Liver (tissue), 9 donors: Measurements from ENCODE around the gene CD63. TPM values are rescaled to one million over a fixed set of nuclear protein-coding genes. Genes with fewer than 3 reads are reported as not detected.

Experiments
- DNase-seq: peaks from one replicate; pipeline ENCODE4 v3.0.0-alpha.2; 2017; ENCODE audit warnings: low spot score
- H3K27ac ChIP-seq, 2 donors: one replicate each; pipeline ENCODE4 v1.7.0; 2013; ENCODE audit warnings: inconsistent platforms in 2 of 2, low read length in 2 of 2, control low read depth in 1 of 2, low read depth in 1 of 2, mild to moderate bottlenecking in 1 of 2
- H3K27me3 ChIP-seq, 4 donors: one replicate each; pipeline versions ENCODE4 v1.6.1 to v1.7.0; 2013; ENCODE audit warnings: low read length in 3 of 4, inconsistent platforms in 1 of 4, mild to moderate bottlenecking in 1 of 4, moderate library complexity in 1 of 4; ENCODE audit not compliant: control insufficient read depth in 4 of 4, insufficient read depth in 4 of 4
- H3K36me3 ChIP-seq, 4 donors: one replicate each; pipeline versions ENCODE4 v1.6.1 to v1.7.0; 2013; ENCODE audit warnings: low read length in 3 of 4, mild to moderate bottlenecking in 3 of 4, low read depth in 1 of 4, moderate library complexity in 1 of 4; ENCODE audit not compliant: control insufficient read depth in 4 of 4, insufficient read depth in 3 of 4
- H3K4me1 ChIP-seq, 4 donors: one replicate each; pipeline versions ENCODE4 v1.6.1 to v1.7.0; 2013; ENCODE audit warnings: low read length in 3 of 4, mild to moderate bottlenecking in 3 of 4, moderate library complexity in 1 of 4; ENCODE audit not compliant: control insufficient read depth in 4 of 4, insufficient read depth in 4 of 4
- H3K4me3 ChIP-seq, 3 donors: one replicate each; pipeline versions ENCODE4 v1.6.1 to v1.7.0; 2013; ENCODE audit warnings: low read length in 3 of 3, control low read depth in 1 of 3, low read depth in 1 of 3, mild to moderate bottlenecking in 1 of 3
- H3K9ac ChIP-seq, 2 donors: one replicate each; pipeline ENCODE4 v1.7.0; 2013; ENCODE audit warnings: low read length in 2 of 2, mild to moderate bottlenecking in 2 of 2, moderate library complexity in 2 of 2, control low read depth in 1 of 2, low read depth in 1 of 2
- H3K9me3 ChIP-seq, 4 donors: one replicate each; pipeline versions ENCODE4 v1.6.1 to v1.7.0; 2013; ENCODE audit warnings: low read length in 3 of 4; ENCODE audit not compliant: control insufficient read depth in 4 of 4
- CTCF ChIP-seq: fragments of 150-350 bp; IDR thresholded peaks from 2 replicates; pipeline ENCODE4 v1.5.1; 2017; ENCODE audit warnings: improper control_type of control experiment, low read depth, low read length; ENCODE audit not compliant: missing input control
- EGR1 ChIP-seq, 2 donors: IDR thresholded peaks; 2 replicates each; pipeline ENCODE4 v1.6.1; 2016 to 2018; ENCODE audit warnings: antibody characterized with exemption in 2 of 2, low read depth in 2 of 2
- FOXA1 ChIP-seq: IDR thresholded peaks from 2 replicates; pipeline ENCODE4 v1.6.1; 2016; ENCODE audit warnings: antibody characterized with exemption
- FOXA2 ChIP-seq: IDR thresholded peaks from 2 replicates; pipeline ENCODE4 v1.6.1; 2016; ENCODE audit warnings: antibody characterized with exemption
- GABPA ChIP-seq, 2 donors: IDR thresholded peaks in 1 of 2; conservative IDR thresholded peaks in 1 of 2; 2 replicates each; pipeline ENCODE4 v1.6.1; 2016; ENCODE audit warnings: antibody characterized with exemption in 2 of 2, mild to moderate bottlenecking in 1 of 2, moderate library complexity in 1 of 2
- HNF4A ChIP-seq, 2 donors: conservative IDR thresholded peaks; 2 replicates each; pipeline ENCODE4 v1.6.1; 2016; ENCODE audit warnings: antibody characterized with exemption in 2 of 2, mild to moderate bottlenecking in 2 of 2
- HNF4G ChIP-seq: IDR thresholded peaks from 2 replicates; pipeline ENCODE4 v1.6.1; 2016; ENCODE audit warnings: antibody characterized with exemption
- MAX ChIP-seq: IDR thresholded peaks from 2 replicates; pipeline ENCODE4 v1.6.1; 2016; ENCODE audit warnings: antibody characterized with exemption
- NR2F2 ChIP-seq: IDR thresholded peaks from 2 replicates; pipeline ENCODE4 v1.6.1; 2016; ENCODE audit warnings: antibody characterized with exemption
- RAD21 ChIP-seq, 2 donors: IDR thresholded peaks; 2 replicates each; pipeline ENCODE4 v1.6.1; 2016; ENCODE audit warnings: antibody characterized with exemption in 2 of 2, mild to moderate bottlenecking in 2 of 2
- RXRA ChIP-seq, 2 donors: IDR thresholded peaks; 2 replicates each; pipeline ENCODE4 v1.6.1; 2017 to 2018; ENCODE audit warnings: antibody characterized with exemption in 2 of 2, mild to moderate bottlenecking in 1 of 2
- SP1 ChIP-seq: IDR thresholded peaks from 2 replicates; pipeline ENCODE4 v1.6.1; 2018; ENCODE audit warnings: antibody characterized with exemption, mild to moderate bottlenecking
- TAF1 ChIP-seq: conservative IDR thresholded peaks from 2 replicates; pipeline ENCODE4 v1.6.1; 2016; ENCODE audit warnings: antibody characterized with exemption, mild to moderate bottlenecking
- YY1 ChIP-seq: IDR thresholded peaks from 2 replicates; pipeline ENCODE4 v1.6.1; 2016; ENCODE audit warnings: antibody characterized with exemption, mild to moderate bottlenecking
- ZBTB33 ChIP-seq: IDR thresholded peaks from 2 replicates; pipeline ENCODE4 v1.6.1; 2016; ENCODE audit warnings: antibody characterized with exemption
- WGBS: extraction: QIAGEN DNeasy Blood & Tissue Kit; methylation state at CpG from one replicate; pipeline ENCODE4 v1.1.7; 2013; 5-methylcytosine and 5-hydroxymethylcytosine counted together
- polyA plus RNA-seq, 2 donors: library from polyadenylated mRNA; stranded (reverse) in 1 of 2; unstranded in 1 of 2; fragments of 200-250 nt in 1 of 2; fragments of >200 nt in 1 of 2; fragmentation: Nextera tagmentation in 1 of 2; extraction: Ambion mirVana in 1 of 2; gene quantifications; one replicate each; pipeline versions ENCODE4 v1.2.1 to v1.2.3, GENCODE V29; 2013 to 2015
- total RNA-seq, 2 donors: library from RNA; depleted of rRNA; stranded (reverse); fragments of >200 nt; gene quantifications; one replicate each; pipeline ENCODE4 v1.2.3, GENCODE V29; 2014
- donor health status: healthy.
- donor health status: healthy.
- donor health status: healthy.
- donor health status: healthy.
- donor health status: healthy.

CD63 gene
- total and polyA plus RNA-seq, 4 donors: 185 to 373 (median 338) TPM

GRCh38 chr12:55688716-55689655, 39.8 kb downstream of the CD63 start:
- Histone ChIP-seq H3K9ac (no peak overlapping the region), H3K4me1 (peaks cover 0 to 4% (median under 1%) of the 10 kb centered on the region in 4 donors), H3K36me3 (peaks cover 0 to 9% (median 0%) of the 10 kb centered on the region in 4 donors), H3K27ac (no peak overlapping the region), H3K9me3 (no peaks in the 10 kb centered on the region), H3K27me3 (no peaks in the 10 kb centered on the region), H3K4me3 (no peak overlapping the region)
- 90% methylated on average over 16 of the region's 16 CpGs for WGBS
- no peak for DNase-seq
- TF ChIP-seq HNF4A (conservative IDR thresholded peaks at IDR 0.05): no peak
- no peak for TF ChIP-seq SP1
- TF ChIP-seq EGR1 (IDR thresholded peaks at IDR 0.05; ENCODE audit: low read depth in 2 of 2): no peak
- TF ChIP-seq FOXA2: no peak
- TF ChIP-seq GABPA (IDR thresholded peaks at IDR 0.05 in 1 of 2, conservative IDR thresholded peaks at IDR 0.05 in 1 of 2): no peak
- no peak for TF ChIP-seq NR2F2
- no peak for TF ChIP-seq FOXA1
- no peak for TF ChIP-seq TAF1
- no peak for TF ChIP-seq RAD21 (IDR thresholded peaks at IDR 0.05)
- no peak for TF ChIP-seq YY1
- TF ChIP-seq HNF4G: no peak
- no peak for TF ChIP-seq MAX
- TF ChIP-seq CTCF: no peak
- no peak for TF ChIP-seq ZBTB33

GRCh38 chr12:55687746-55688145, 41.1 kb downstream of the CD63 start:
- no peak for DNase-seq
- Histone ChIP-seq H3K4me1 (peaks cover 4 to 11% (median 7%) of the 10 kb centered on the region in 4 donors), H3K9me3 (no peaks in the 10 kb centered on the region), H3K36me3 (peaks cover 0 to 9% (median 0%) of the 10 kb centered on the region in 4 donors), H3K9ac (no peak overlapping the region), H3K4me3 (no peak overlapping the region), H3K27ac (no peak overlapping the region), H3K27me3 (no peaks in the 10 kb centered on the region)
- TF ChIP-seq MAX (no peak), CTCF (no peak), RXRA (IDR thresholded peaks at IDR 0.05) (no peak), RAD21 (IDR thresholded peaks at IDR 0.05) (no peak), EGR1 (IDR thresholded peaks at IDR 0.05; ENCODE audit: low read depth in 2 of 2) (no peak), FOXA1 (no peak), TAF1 (no peak), SP1 (no peak)
